Ishikawa (cell line): ENCODE data around the gene CGN.
A peak's percentile ranks its signal among the peaks of the same experiment; 100 is the strongest.

Experiments used
- CEBPB ChIP-seq: IDR thresholded peaks from 2 replicates; pipeline ENCODE4 v1.6.1; 2012
- CREB1 ChIP-seq: IDR thresholded peaks from 2 replicates; pipeline ENCODE4 v1.6.1; 2012; ENCODE audit warnings: low read depth
- EGR1 ChIP-seq: IDR thresholded peaks from 2 replicates; pipeline ENCODE4 v1.6.1; 2012
- EP300 ChIP-seq: IDR thresholded peaks from 2 replicates; pipeline ENCODE4 v1.6.1; 2012; ENCODE audit warnings: borderline replicate concordance
- FOXM1 ChIP-seq: IDR thresholded peaks from 2 replicates; pipeline ENCODE4 v1.6.1; 2012; ENCODE audit warnings: low read depth, borderline replicate concordance
- MAX ChIP-seq: IDR thresholded peaks from 2 replicates; pipeline ENCODE4 v1.6.1; 2012
- NFIC ChIP-seq: IDR thresholded peaks from 2 replicates; pipeline ENCODE4 v1.6.1; 2012
- RAD21 ChIP-seq: IDR thresholded peaks from 2 replicates; pipeline ENCODE4 v1.6.1; 2012; ENCODE audit warnings: low read depth
- TAF1 ChIP-seq: IDR thresholded peaks from 2 replicates; pipeline ENCODE4 v1.6.1; 2012; ENCODE audit warnings: low read depth, mild to moderate bottlenecking
- TCF12 ChIP-seq: IDR thresholded peaks from 2 replicates; pipeline ENCODE4 v1.6.1; 2012; ENCODE audit warnings: low read depth
- TEAD4 ChIP-seq: IDR thresholded peaks from 2 replicates; pipeline ENCODE4 v1.6.1; 2012
- YY1 ChIP-seq: IDR thresholded peaks from 2 replicates; pipeline ENCODE4 v1.6.1; 2012; ENCODE audit warnings: low read depth
- ZBTB7A ChIP-seq: IDR thresholded peaks from 2 replicates; pipeline ENCODE4 v1.6.1; 2012; ENCODE audit warnings: low read depth
- TF ChIP-seq, protein P1 (sequence below): IDR thresholded peaks from 2 replicates; pipeline ENCODE4 v1.6.1; 2012; ENCODE audit warnings: low read depth, mild to moderate bottlenecking
- TF ChIP-seq, protein P2 (sequence below): IDR thresholded peaks from 2 replicates; pipeline ENCODE4 v1.6.1; 2012

The CGN gene

GRCh38 chr1:151510020-151510405 lies 1.2 kb upstream of the CGN start:
- no peak for TF ChIP-seq NFIC
- TF ChIP-seq, protein P1, sequence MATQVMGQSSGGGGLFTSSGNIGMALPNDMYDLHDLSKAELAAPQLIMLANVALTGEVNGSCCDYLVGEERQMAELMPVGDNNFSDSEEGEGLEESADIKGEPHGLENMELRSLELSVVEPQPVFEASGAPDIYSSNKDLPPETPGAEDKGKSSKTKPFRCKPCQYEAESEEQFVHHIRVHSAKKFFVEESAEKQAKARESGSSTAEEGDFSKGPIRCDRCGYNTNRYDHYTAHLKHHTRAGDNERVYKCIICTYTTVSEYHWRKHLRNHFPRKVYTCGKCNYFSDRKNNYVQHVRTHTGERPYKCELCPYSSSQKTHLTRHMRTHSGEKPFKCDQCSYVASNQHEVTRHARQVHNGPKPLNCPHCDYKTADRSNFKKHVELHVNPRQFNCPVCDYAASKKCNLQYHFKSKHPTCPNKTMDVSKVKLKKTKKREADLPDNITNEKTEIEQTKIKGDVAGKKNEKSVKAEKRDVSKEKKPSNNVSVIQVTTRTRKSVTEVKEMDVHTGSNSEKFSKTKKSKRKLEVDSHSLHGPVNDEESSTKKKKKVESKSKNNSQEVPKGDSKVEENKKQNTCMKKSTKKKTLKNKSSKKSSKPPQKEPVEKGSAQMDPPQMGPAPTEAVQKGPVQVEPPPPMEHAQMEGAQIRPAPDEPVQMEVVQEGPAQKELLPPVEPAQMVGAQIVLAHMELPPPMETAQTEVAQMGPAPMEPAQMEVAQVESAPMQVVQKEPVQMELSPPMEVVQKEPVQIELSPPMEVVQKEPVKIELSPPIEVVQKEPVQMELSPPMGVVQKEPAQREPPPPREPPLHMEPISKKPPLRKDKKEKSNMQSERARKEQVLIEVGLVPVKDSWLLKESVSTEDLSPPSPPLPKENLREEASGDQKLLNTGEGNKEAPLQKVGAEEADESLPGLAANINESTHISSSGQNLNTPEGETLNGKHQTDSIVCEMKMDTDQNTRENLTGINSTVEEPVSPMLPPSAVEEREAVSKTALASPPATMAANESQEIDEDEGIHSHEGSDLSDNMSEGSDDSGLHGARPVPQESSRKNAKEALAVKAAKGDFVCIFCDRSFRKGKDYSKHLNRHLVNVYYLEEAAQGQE, result no peak
- TF ChIP-seq, protein P2, sequence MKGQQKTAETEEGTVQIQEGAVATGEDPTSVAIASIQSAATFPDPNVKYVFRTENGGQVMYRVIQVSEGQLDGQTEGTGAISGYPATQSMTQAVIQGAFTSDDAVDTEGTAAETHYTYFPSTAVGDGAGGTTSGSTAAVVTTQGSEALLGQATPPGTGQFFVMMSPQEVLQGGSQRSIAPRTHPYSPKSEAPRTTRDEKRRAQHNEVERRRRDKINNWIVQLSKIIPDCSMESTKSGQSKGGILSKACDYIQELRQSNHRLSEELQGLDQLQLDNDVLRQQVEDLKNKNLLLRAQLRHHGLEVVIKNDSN, result no peak

- TF ChIP-seq RAD21, result no peak
- no peak for TF ChIP-seq NFIC
Observed at GRCh38 chr1:151510614-151510956, 602 bp upstream of the CGN start.

- TF ChIP-seq TEAD4 (no peak), ZBTB7A (no peak), FOXM1 (no peak), RAD21 (peak; percentile 3; the same call in 1 of the 2 replicates), MAX (no peak), EP300 (peak; percentile 6; the same call in 1 of the 2 replicates), YY1 (no peak), TAF1 (peak; percentile 28; the same call in 1 of the 2 replicates)
Observed at GRCh38 chr1:151511636-151512215, 539 bp downstream of the CGN start.

DNA sequence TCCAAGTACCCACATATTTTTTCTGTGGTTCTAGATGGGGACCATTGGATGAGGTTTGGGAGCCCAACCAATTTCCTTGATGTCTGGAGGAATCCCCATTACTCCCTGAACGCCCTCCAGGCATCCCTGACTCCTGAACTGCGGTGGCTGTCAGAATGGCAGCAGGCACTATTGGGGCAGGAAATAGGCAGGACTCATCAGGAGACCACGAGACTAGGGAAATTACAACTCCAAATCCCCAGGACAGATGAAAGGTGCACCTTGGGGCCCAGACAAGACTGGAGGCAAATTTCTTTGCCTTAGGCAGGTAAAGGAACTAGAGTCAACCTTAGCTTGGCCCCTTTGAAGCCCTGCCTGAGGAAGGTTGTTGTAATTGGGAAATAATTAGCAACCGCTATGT lies 1.1 kb downstream of the CGN start:
- TF ChIP-seq EP300 (no peak), TCF12 (no peak), TEAD4 (no peak), MAX (no peak), YY1 (no peak), NFIC (no peak), ZBTB7A (no peak), CREB1 (no peak), RAD21 (no peak), FOXM1 (no peak), EGR1 (no peak), CEBPB (no peak), TAF1 (no peak)
- TF ChIP-seq, protein P2, result no peak
- TF ChIP-seq, protein P1, result no peak

DNA sequence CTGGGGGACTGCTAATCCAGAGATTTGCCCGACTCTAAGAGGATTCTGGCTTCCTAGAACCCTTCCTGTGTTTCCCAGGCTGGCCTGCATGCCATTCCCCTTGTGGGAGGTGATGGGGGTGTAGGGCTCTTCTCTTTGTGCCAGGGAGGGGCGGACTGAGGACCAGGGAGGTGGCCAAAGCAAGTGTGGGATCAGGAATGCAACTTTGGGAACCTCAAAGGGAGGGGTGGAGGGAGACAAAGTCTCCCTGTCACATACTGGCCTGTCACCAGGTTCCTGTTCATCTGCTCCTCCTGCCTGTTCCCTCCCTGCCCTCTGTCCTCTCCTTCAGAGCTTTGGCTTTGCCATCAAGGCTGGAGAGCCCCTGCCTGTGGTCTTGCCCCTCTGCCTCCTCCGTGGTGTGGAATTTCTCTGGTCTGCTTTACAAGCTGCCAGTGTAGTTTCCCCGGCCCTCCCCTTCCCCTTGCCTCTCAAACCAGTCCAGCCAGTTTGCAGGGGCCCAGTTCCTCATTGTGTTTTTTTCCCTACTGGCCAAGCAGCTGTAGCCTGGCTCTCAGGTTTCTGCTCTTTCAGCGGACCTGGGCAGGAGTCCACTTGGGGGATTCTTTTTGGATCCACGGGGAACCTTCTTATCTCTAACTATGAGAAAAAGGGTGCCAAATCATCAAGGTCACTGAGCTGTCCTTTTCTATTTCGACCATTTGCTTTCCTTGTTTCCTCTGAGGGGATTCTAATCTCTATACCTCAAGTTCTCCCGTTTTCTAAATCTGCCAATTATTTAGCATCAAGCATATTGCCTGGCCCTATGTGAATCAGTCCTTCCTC lies 1.8 kb downstream of the CGN start:
- peak; percentile 66 for TF ChIP-seq YY1
- TF ChIP-seq, protein P2, result no peak
- TF ChIP-seq, protein P1, result no peak
- peak; percentile 95 for TF ChIP-seq TCF12
- peak; percentile 32; the same call in 1 of the 2 replicates for TF ChIP-seq RAD21
- TF ChIP-seq EP300, result peak; percentile 84
- TF ChIP-seq FOXM1, result peak; percentile 83
- peak; percentile 70; the same call in 1 of the 2 replicates for TF ChIP-seq MAX
- no peak for TF ChIP-seq CREB1
- 0 out of 2 replicates have a peak, but pooled peaks have one; percentile 42 for TF ChIP-seq TAF1
- no peak for TF ChIP-seq CEBPB
- TF ChIP-seq EGR1, result no peak
- peak; percentile 90 for TF ChIP-seq ZBTB7A
- peak; percentile 83 for TF ChIP-seq TEAD4
- peak; percentile 85 for TF ChIP-seq NFIC
